ENCODE results near the gene COL4A3.

The COL4A3 gene

DNA sequence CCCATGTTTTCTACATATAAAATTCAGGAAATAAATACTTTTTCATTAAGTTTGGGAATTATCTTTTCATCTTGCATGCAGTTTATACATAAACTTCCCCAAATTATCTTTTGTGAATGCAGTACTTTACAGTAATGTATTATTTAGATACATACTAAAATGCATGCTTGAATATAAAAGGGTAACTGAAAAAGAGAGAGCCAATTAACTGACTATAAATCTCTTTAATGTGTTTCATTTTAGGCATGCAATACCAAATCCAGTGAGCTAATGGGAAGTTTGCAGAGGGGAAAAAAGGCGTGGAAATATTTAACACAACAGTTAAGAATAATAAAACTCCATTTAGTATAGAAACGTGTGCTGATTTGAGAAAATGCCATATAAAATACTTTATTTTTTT, 39.6 kb upstream of the COL4A3 start:
- H3K4me3 ChIP-seq (ENCODE audit: low read depth, low read length) = no peak overlapping the region
- no peaks in the 10 kb centered on the region for H3K27me3 ChIP-seq (replicated peaks)
- H3K36me3 ChIP-seq (replicated peaks) = no peaks in the 10 kb centered on the region
- no peak overlapping the region for H3K27ac ChIP-seq
- no peak for DNase-seq
- TF ChIP-seq, protein P1, sequence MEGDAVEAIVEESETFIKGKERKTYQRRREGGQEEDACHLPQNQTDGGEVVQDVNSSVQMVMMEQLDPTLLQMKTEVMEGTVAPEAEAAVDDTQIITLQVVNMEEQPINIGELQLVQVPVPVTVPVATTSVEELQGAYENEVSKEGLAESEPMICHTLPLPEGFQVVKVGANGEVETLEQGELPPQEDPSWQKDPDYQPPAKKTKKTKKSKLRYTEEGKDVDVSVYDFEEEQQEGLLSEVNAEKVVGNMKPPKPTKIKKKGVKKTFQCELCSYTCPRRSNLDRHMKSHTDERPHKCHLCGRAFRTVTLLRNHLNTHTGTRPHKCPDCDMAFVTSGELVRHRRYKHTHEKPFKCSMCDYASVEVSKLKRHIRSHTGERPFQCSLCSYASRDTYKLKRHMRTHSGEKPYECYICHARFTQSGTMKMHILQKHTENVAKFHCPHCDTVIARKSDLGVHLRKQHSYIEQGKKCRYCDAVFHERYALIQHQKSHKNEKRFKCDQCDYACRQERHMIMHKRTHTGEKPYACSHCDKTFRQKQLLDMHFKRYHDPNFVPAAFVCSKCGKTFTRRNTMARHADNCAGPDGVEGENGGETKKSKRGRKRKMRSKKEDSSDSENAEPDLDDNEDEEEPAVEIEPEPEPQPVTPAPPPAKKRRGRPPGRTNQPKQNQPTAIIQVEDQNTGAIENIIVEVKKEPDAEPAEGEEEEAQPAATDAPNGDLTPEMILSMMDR (IDR thresholded peaks at IDR 0.05; ENCODE audit: low read depth, low read length, missing control alignments) = no peak
- in situ Hi-C loops (cut with HindIII; ENCODE audit: low pct_ligation_motif_present, low sequenced_read_pairs) = no loop called here

DNA sequence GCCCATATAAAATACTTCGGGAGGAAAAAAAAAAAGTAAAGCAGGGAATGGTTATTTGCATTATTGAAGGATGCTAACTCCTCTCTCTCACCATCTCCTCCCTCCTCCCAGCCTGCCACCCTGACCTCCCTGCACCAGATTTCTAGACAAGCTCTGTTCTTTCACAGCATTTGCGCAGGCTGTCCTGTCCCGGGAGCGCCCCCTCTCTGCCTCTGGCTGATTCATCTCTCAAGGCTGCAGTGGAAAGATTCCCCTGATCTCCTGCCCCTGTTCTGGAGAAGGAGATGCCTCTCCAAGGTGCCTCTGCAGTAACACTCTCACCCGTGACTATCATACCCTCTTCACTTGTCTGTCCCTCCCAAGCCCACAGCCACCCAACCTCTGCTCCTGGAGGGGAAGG, 38.9 kb upstream of the COL4A3 start:
- Histone ChIP-seq H3K36me3 (replicated peaks) (no peaks in the 10 kb centered on the region), H3K27me3 (replicated peaks) (no peaks in the 10 kb centered on the region), H3K27ac (no peak overlapping the region), H3K4me3 (ENCODE audit: low read depth, low read length) (no peak overlapping the region)
- no peak for DNase-seq
- TF ChIP-seq, protein P1 (IDR thresholded peaks at IDR 0.05; ENCODE audit: low read depth, low read length, missing control alignments) = peak; percentile 64
- in situ Hi-C loops (cut with HindIII; ENCODE audit: low pct_ligation_motif_present, low sequenced_read_pairs) = no loop called here

DNA sequence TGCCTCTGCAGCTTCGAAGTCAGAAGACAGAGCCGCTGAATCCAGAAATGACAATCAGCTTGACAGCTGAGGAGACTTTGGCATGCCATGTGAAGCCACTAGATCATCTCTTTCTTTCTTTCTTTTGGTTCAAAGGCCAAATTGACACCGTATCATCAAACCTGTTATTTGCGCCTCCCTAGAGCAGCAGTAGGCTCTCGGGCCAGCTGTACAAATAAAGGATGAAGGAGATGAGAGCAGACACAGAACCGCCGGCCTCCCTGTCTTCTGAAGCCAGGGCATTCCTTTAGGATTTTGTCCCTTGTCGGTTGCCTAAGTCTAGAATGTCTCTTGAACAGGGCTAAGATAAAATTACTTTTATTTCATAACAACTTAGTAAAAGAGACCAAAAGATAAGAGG, 37.2 kb upstream of the COL4A3 start:
- H3K27me3 ChIP-seq (replicated peaks) = no peaks in the 10 kb centered on the region
- no peak for DNase-seq
- in situ Hi-C loops (cut with HindIII; ENCODE audit: low pct_ligation_motif_present, low sequenced_read_pairs) = no loop called here
- TF ChIP-seq, protein P1 (IDR thresholded peaks at IDR 0.05; ENCODE audit: low read depth, low read length, missing control alignments) = no peak
- no peak overlapping the region for H3K27ac ChIP-seq
- H3K36me3 ChIP-seq (replicated peaks) = no peaks in the 10 kb centered on the region
- H3K4me3 ChIP-seq (ENCODE audit: low read depth, low read length) = no peak overlapping the region

DNA sequence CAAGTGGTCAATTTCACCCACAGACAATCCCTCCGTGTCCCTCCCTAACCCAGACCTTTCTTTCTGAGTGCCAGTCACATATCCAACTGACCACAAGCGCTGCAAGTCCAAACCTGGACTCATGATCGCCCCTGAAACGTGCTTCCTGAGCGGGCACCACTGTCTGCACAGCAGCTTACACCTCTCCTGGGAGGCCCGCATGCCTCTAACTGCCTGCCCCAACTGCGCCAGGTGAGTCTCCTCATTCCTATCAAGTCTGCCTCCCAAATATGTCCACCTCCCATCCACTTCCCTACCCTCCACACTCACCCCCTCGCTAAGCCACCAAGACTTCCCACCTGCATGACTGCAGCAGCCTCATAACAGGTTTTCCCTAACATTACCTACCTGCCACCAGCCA, 33.8 kb upstream of the COL4A3 start:
- in situ Hi-C loops (cut with HindIII; ENCODE audit: low pct_ligation_motif_present, low sequenced_read_pairs) = no loop called here
- H3K36me3 ChIP-seq (replicated peaks) = no peaks in the 10 kb centered on the region
- TF ChIP-seq, protein P1 (IDR thresholded peaks at IDR 0.05; ENCODE audit: low read depth, low read length, missing control alignments) = no peak

DNA sequence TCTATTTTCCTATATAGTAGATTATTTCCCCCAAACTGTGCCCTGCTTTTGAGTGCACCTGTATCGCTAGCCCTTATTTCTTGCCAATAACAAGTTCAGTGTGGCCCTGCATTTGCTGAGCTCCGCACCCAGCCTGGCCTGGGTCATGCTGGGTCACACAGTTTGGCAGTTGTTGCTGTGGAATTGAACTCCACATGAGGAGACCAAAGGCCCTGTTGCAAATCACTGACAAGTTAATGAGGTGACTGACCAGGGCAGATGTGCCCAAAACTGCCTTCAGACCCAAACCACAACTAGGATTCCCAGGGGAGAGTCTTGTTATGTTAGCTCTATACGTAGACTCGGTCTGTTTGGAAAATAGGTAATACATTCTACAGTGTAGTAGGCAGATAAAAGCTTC, 31.4 kb upstream of the COL4A3 start:
- H3K27ac ChIP-seq = no peak overlapping the region
- no peaks in the 10 kb centered on the region for H3K27me3 ChIP-seq (replicated peaks)
- no peak overlapping the region for H3K4me3 ChIP-seq (ENCODE audit: low read depth, low read length)
- no peak for DNase-seq
- in situ Hi-C loops (cut with HindIII; ENCODE audit: low pct_ligation_motif_present, low sequenced_read_pairs) = no loop called here
- H3K36me3 ChIP-seq (replicated peaks) = no peaks in the 10 kb centered on the region
- TF ChIP-seq, protein P1 (IDR thresholded peaks at IDR 0.05; ENCODE audit: low read depth, low read length, missing control alignments) = no peak

More for the DNA sequence above, 33.8 kb upstream of the COL4A3 start:
- DNase-seq = no peak
- H3K27me3 ChIP-seq (replicated peaks) = no peaks in the 10 kb centered on the region
- H3K27ac ChIP-seq = no peak overlapping the region
- no peak overlapping the region for H3K4me3 ChIP-seq (ENCODE audit: low read depth, low read length)

DNA sequence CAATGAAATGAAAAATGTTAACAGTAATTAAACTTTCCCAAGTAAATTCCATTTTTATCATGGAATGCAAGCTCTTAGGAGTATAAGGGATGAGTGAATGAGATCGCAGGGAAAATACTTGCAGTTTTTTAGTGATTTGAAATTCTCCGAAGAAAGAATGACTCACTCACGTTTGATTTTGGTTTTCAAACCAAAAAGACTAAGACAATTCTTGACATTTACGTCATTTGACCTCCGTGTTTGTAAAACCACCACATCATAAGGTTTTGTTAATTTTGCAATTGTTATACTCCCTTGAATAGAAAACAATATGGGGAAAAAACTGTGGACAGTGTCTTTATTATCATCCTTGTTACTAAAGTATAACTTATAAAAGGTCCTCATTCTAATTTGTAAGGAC, 29.8 kb upstream of the COL4A3 start:
- DNase-seq = no peak
- no peaks in the 10 kb centered on the region for H3K36me3 ChIP-seq (replicated peaks)
- in situ Hi-C loops (cut with HindIII; ENCODE audit: low pct_ligation_motif_present, low sequenced_read_pairs) = no loop called here
- no peak overlapping the region for H3K27ac ChIP-seq
- no peaks in the 10 kb centered on the region for H3K27me3 ChIP-seq (replicated peaks)
- TF ChIP-seq, protein P1 (IDR thresholded peaks at IDR 0.05; ENCODE audit: low read depth, low read length, missing control alignments) = no peak
- no peak overlapping the region for H3K4me3 ChIP-seq (ENCODE audit: low read depth, low read length)

Measured in brain microvascular endothelial cell (primary cell).